Thyroid gland (tissue), 4 donors: ENCODE results near the gene KPTN.

Experiments used
- CTCF ChIP-seq, 6 experiments: fragments of 200-600 bp in 3 of 6; fragments of 450-650 bp in 3 of 6; sonication (generic) in 3 of 6; IDR thresholded peaks; one replicate each; pipeline ENCODE4 v1.5.1; 2016 to 2019; ENCODE audit warnings: antibody characterized with exemption in 6 of 6, mild to moderate bottlenecking in 2 of 6, inconsistent platforms in 1 of 6, moderate library complexity in 1 of 6
- POLR2A ChIP-seq, 2 donors: fragments of 450-650 bp; IDR thresholded peaks; one replicate each; pipeline ENCODE4 v1.6.1; 2017; ENCODE audit warnings: antibody characterized with exemption in 2 of 2, mild to moderate bottlenecking in 2 of 2, moderate library complexity in 1 of 2

GRCh38 chr19:47511681-47512080 is 27.7 kb upstream of the KPTN start:
- TF ChIP-seq CTCF (IDR thresholded peaks at IDR 0.05): no peak
- TF ChIP-seq POLR2A (IDR thresholded peaks at IDR 0.05): no peak
